ENCODE results near the gene RREB1.

RREB1 gene

GRCh38 chr6:7107578-7108195, at the start of gene RREB1:
Gene RREB1 (plus strand): TSS chr6:7107961. CDS start chr6:7181912, 73,951 bp downstream.
- DNase-seq (ENCODE audit: low read depth in 2 of 2): peak; percentile 36 to 44

GRCh38 chr6:7058250-7058923, 49.4 kb upstream of the RREB1 start:
- DNase-seq (ENCODE audit: low read depth in 2 of 2): no peak

GRCh38 chr6:7060769-7061516, 46.8 kb upstream of the RREB1 start:
- no peak for DNase-seq (ENCODE audit: low read depth in 2 of 2)

GRCh38 chr6:7062451-7063162, 45.2 kb upstream of the RREB1 start:
- DNase-seq (ENCODE audit: low read depth in 2 of 2): no peak

- no peak for DNase-seq (ENCODE audit: low read depth in 2 of 2)
These were observed 40.5 kb upstream of the RREB1 start for GRCh38 chr6:7067305-7067704.

- DNase-seq (ENCODE audit: low read depth in 2 of 2): no peak
These were observed 36.4 kb upstream of the RREB1 start for GRCh38 chr6:7071405-7071804.

- DNase-seq (ENCODE audit: low read depth in 2 of 2): no peak
These were observed 34.5 kb upstream of the RREB1 start for GRCh38 chr6:7073082-7073820.

GRCh38 chr6:7073821-7074525, 33.8 kb upstream of the RREB1 start:
- DNase-seq (ENCODE audit: low read depth in 2 of 2): peak; percentile 54 to 70

GRCh38 chr6:7074870-7075269, 32.9 kb upstream of the RREB1 start:
- no peak for DNase-seq (ENCODE audit: low read depth in 2 of 2)

- no peak for DNase-seq (ENCODE audit: low read depth in 2 of 2)
These were observed 32.3 kb upstream of the RREB1 start for GRCh38 chr6:7075341-7076000.

GRCh38 chr6:7077856-7078255, 29.9 kb upstream of the RREB1 start:
- no peak for DNase-seq (ENCODE audit: low read depth in 2 of 2)

GRCh38 chr6:7078856-7079255, 28.9 kb upstream of the RREB1 start:
- DNase-seq (ENCODE audit: low read depth in 2 of 2): no peak

- DNase-seq (ENCODE audit: low read depth in 2 of 2): no peak
These were observed 27.4 kb upstream of the RREB1 start for GRCh38 chr6:7080311-7080710.

GRCh38 chr6:7085911-7086310, 21.9 kb upstream of the RREB1 start:
- no peak for DNase-seq (ENCODE audit: low read depth in 2 of 2)

GRCh38 chr6:7086488-7086887, 21.3 kb upstream of the RREB1 start:
- DNase-seq (ENCODE audit: low read depth in 2 of 2): no peak

- no peak for DNase-seq (ENCODE audit: low read depth in 2 of 2)
These were observed 20.7 kb upstream of the RREB1 start for GRCh38 chr6:7087066-7087465.

GRCh38 chr6:7087491-7087979, 20.2 kb upstream of the RREB1 start:
- DNase-seq (ENCODE audit: low read depth in 2 of 2): peak in 1 of 2 donors; percentile 18

GRCh38 chr6:7088076-7088742, 19.6 kb upstream of the RREB1 start:
- no peak for DNase-seq (ENCODE audit: low read depth in 2 of 2)

- no peak for DNase-seq (ENCODE audit: low read depth in 2 of 2)
These were observed 8.8 kb upstream of the RREB1 start for GRCh38 chr6:7098993-7099392.

Data from stimulated activated CD4-positive, alpha-beta T cell treated with anti-CD3 and anti-CD28 coated beads, Interleukin-4, amount 100 ng/mL, for 48 hours (primary cell).